GM18861 (cell line): ENCODE results near the gene NUB1.

Source experiments
- ATAC-seq: cut with Tn5 transposase; IDR thresholded peaks from one replicate; pipeline ENCODE4 v1.9.1; 2021; ENCODE audit not compliant: unreplicated experiment

The NUB1 gene

GRCh38 chr7:151416112-151416940, 74.7 kb downstream of the NUB1 start:
- no peak for ATAC-seq

- ATAC-seq = no peak
Measured at GRCh38 chr7:151416941-151417315, 75.3 kb downstream of the NUB1 start.

- ATAC-seq = no peak
Measured at GRCh38 chr7:151420144-151420543, 78.5 kb downstream of the NUB1 start.

- ATAC-seq = no peak
Measured at GRCh38 chr7:151422212-151422611, 80.6 kb downstream of the NUB1 start.

- ATAC-seq = no peak
Measured at GRCh38 chr7:151423226-151423625, 81.6 kb downstream of the NUB1 start.

- no peak for ATAC-seq
Measured at GRCh38 chr7:151423936-151424335, 82.3 kb downstream of the NUB1 start.

GRCh38 chr7:151424799-151425198, 83.2 kb downstream of the NUB1 start:
- ATAC-seq = no peak

GRCh38 chr7:151425670-151426440, 84.2 kb downstream of the NUB1 start:
- no peak for ATAC-seq

GRCh38 chr7:151426441-151426903, 84.9 kb downstream of the NUB1 start:
- ATAC-seq = no peak

- no peak for ATAC-seq
Measured at GRCh38 chr7:151426904-151427704, 85.5 kb downstream of the NUB1 start.

- no peak for ATAC-seq
Measured at GRCh38 chr7:151427705-151428377, 86.2 kb downstream of the NUB1 start.
